GM19395 (cell line): ENCODE results near the gene SLC2A11.
"Not testable (repeated sequence)": the region's sequence is repeated elsewhere in the genome, so short reads cannot be mapped to it uniquely, and the experiment has no call there.

Experiments
- ATAC-seq: cut with Tn5 transposase; IDR thresholded peaks from one replicate; pipeline ENCODE4 v1.9.1; 2021; ENCODE audit warnings: mild to moderate bottlenecking, moderate library complexity; ENCODE audit not compliant: unreplicated experiment

SLC2A11 gene

DNA sequence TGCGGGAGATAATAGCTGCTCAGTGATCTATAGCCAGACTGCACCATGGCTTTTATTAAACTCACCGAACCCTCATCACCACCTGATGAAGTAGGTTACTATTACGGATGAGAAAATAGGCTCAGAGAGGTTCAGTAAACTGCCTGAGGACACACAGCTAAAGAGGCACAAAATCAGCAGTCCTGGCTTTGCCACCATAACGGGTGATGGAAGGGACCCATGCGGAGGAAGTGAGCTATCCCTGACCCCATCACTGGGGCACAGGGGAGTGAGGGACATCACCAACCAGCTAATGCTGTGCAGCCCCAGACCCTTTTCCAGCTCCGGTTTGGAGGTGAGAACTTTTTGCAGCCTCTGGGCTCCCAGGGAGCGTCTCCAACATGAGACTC lies 11.6 kb upstream of the SLC2A11 start:
- ATAC-seq = no peak

DNA sequence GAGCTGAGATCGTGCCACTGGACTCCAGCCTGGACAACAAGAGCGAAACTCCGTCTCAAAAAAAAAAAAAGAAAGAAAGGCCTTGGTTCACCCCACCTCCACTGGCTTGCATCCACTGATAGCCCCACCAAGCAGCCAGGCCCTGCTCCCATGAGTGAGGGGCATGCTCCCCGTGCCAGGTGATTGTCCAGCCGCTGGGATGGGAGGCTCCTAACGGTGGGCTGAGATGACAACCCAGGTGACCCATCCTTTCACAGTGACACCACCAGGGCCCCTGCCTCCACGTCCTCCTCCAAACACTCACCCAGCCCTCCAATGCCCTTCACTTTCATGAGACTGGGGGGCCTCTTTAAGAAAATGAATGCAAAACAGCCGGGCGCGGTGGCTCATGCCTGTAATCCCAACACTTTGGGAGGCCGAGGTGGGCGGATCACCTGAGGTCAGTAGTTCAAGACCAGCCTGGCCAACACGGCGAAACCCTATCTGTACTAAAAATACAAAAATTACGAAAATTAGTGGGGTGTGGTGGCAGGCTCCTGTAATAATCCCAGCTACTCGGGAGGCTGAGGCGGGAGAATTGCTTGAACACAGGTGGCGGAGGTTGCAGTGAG lies 10.3 kb upstream of the SLC2A11 start:
- no peak for ATAC-seq

GRCh38 chr22:23847991-23848864 lies 9.4 kb upstream of the SLC2A11 start:
- ATAC-seq = no peak

- no peak for ATAC-seq
These were observed 8.4 kb upstream of the SLC2A11 start for GRCh38 chr22:23849009-23850006.

DNA sequence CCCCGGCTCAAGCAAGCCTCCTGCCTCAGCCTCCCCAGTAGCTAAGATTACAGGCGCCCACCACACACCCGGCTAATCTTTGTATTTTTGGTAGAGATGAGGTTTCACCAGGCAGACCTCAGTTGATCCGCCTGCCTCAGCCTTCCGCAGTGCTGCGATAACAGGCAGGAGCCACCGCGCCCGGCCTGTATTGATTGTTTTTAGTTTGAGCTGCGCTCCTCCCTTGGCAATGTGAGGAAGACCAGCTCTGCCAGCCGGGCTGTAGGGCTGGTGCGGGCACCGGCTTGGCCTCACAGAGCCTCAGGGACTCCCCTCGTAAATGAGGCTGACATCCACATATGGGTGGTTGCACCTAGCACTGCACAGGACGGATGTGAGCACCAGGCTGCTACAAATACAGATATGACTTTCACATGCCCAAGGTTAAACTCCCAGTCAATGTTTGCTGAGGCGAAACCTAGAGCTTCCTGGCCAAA lies 7.5 kb upstream of the SLC2A11 start:
- ATAC-seq = peak; percentile 62

GRCh38 chr22:23856721-23857605 lies 712 bp upstream of the SLC2A11 start:
- ATAC-seq = peak; percentile 48

- no peak for ATAC-seq
These were observed 775 bp downstream of the SLC2A11 start for GRCh38 chr22:23858484-23858815.

GRCh38 chr22:23859201-23859600 lies 1.5 kb downstream of the SLC2A11 start:
- no peak for ATAC-seq

- not testable (repeated sequence) for ATAC-seq
These were observed 2.5 kb downstream of the SLC2A11 start for GRCh38 chr22:23860187-23860586.

GRCh38 chr22:23862103-23862502 lies 4.4 kb downstream of the SLC2A11 start:
- ATAC-seq = no peak

GRCh38 chr22:23864499-23865154 lies 7.0 kb downstream of the SLC2A11 start:
- not testable (repeated sequence) for ATAC-seq

DNA sequence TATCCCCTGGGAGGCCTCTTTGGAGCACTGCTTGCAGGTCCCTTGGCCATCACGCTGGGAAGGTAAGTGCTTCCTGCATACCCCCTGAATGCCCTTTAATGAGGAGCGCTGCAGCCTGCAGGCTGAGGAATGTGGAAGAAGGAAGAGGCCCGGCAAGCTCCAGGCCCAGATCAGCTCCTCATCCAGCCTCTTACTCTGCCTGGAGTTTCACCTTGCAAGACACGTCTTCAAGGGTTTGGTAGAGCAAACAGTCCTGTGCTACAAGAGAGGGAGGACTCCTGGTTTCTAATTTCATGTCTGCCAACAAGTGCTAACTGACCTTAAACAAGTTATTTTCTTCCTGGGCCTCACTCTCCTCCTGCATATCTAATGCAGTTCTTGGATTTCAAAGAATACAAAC lies 10.9 kb downstream of the SLC2A11 start:
- ATAC-seq = no peak

DNA sequence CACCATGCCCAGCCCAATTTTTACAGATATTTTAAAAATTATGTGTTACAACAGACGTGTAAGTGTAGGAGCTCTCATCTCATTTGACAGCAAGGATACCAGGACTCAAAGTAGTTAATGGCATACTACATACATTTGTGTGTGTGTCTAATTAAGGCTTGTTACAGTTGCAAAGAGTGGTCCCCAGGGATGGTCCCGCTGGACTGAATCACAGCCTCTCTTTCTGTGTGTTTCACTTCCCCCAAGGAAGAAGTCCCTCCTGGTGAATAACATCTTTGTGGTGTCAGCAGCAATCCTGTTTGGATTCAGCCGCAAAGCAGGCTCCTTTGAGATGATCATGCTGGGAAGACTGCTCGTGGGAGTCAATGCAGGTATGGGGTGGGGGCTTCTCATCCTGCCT lies 17.2 kb downstream of the SLC2A11 start:
- no peak for ATAC-seq

DNA sequence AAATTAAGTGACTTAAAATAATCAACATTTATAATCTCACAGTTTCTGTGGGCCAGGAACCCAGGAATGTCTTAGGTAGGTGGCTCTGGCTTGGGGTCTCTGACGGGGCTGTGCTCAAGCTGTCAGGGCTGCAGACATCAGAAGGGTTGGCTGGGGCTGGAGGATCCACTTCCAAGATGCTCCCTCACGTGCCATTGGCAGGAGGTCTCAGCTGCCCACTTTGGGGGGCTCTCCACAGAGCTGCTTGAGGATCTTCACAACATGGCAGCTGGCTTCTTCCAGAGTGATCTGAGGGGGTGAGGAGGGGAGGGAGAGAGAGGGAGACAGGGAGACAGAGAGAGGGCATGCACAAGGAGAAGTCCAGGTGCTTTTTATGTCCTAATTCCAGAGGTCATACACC lies 18.1 kb downstream of the SLC2A11 start:
- no peak for ATAC-seq

DNA sequence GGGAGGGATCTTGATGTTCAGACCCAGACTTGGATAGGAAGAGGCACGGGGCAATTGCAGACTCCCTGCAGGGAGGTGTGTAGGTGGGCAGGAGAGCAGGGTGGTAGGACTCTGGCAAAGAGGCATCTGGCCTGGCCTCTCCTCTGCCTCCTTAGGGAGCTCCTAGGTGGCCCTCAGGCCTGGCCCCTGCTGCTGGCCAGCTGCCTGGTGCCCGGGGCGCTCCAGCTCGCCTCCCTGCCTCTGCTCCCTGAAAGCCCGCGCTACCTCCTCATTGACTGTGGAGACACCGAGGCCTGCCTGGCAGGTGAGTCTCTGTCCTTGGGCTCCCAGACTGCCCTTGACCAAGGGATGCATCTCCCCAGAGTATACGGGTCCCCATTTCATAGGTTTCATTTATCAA lies 19.9 kb downstream of the SLC2A11 start:
- ATAC-seq = no peak

DNA sequence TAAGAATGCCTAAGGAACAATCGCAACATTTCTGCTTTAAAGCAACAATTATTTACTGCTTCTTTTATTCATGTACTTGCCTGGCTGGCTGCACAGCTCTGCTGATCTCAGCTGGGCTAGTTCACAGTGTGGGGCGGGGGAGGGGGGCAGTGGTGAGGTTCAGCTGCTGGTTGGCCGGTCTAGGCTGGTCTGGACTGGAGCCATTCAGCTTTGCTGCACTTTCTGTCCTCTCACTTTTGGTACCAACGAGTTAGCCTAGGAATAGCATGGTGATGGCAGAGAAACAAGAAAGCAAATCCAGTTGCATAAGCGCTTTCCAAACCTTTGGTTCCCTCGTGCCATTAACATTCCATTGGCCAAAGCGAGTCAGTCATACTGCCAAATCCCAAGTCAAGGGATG lies 20.5 kb downstream of the SLC2A11 start:
- no peak for ATAC-seq

DNA sequence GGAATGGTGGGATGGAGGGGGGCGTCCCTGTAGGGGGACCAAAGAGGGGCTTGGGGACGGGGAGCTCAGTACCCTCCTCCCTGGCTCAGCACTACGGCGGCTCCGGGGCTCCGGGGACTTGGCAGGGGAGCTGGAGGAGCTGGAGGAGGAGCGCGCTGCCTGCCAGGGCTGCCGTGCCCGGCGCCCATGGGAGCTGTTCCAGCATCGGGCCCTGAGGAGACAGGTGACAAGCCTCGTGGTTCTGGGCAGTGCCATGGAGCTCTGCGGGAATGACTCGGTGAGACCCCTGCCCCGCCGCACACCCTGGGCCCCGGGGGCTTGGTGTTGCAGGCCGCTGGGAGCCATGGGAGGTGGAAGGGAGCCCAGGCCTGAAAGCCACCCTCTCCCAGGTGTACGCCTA lies 24.7 kb downstream of the SLC2A11 start:
- ATAC-seq = no peak

DNA sequence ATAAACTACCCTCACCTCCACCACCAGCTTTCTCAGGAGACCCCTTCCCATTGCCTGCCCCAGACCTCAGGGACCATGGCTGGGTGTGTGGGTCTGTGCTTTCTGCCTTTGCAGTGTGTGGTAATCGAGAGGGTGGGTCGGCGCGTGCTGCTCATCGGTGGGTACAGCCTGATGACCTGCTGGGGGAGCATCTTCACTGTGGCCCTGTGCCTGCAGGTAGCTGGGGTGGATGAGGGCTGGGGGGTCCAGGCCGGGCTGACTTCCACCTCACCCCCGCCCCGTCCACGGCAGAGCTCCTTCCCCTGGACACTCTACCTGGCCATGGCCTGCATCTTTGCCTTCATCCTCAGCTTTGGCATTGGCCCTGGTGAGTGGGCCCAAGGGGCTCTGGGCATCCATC lies 26.0 kb downstream of the SLC2A11 start:
- no peak for ATAC-seq

- ATAC-seq = no peak
These were observed 26.5 kb downstream of the SLC2A11 start for GRCh38 chr22:23884140-23884539.
